Measurements from ENCODE around the gene CPEB4. TPM values are rescaled to one million over a fixed set of nuclear protein-coding genes. Genes with fewer than 3 reads are reported as not detected.

The CPEB4 gene
- total and polyA plus RNA-seq, 9 of the 15 experiments (the other 6 are each of a cell fraction or from before 2014, with no cell fraction given) = 7.4 to 21.3 (median 12.4) TPM

DNA sequence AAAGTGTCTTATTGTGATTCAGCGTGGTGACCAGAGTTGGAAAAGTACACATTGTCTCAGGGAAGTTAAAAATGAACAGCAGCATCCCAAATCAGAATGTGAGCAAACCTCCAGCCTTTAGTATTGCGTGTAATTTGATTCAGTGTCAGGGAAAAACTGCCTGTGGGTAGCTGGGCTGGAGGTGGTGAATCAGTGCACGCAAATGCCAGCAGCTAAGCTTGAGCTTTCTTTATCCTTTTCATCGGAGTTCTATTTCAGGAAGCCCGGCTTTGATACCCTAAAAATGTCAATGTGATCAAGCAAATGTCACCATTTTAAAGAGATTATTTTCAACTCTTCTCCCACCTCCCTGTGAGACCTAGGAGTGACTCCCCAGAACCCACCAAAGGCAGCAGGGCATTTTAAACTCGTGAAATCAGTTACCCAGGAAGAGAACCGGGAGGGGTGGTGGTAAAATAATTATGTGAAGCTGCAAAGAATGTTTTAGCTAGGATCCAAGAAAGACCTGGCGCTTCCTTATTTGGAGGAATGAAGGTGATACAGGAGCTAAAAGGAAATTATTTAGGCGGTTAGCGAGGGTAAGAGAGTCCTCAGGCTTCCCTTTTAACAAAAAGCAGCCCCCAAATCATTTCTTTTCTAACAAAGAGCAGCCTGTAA is 75.2 kb downstream of the CPEB4 start:
- in situ Hi-C loops (cut with MboI) = no loop called here

DNA sequence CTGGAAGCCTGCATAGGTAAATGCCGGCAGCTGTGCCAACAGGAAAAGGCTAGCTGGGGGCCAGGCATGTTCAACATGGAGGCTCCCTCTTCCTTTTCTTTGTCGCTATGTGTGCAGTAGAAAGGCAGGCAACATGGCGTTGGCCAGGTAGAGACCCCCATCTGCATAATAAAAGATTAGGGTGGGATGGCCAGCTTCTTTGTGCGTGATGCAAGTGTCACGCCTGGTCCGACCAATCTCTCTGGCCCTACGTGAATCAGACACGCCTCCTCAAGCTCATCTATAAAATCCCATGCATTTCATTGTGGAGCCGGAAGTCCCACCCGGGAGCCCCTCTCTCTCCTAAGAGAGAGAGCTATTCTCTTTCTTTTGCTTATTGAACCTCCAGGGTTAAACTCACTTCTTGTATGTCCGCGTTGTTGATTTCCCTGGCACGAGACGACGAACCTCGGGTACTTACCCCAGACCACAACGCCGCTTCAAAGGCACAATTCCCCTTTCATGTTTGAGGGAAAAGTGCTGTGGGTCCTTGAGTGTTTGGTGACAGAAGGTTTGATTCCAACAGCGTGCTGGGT is 75.8 kb downstream of the CPEB4 start:
- Histone ChIP-seq H3K9me1 (ENCODE audit: control insufficient read depth, insufficient read depth, low read length) (no peaks in the 10 kb centered on the region), H3K4me1 (replicated peaks in 1 of 2; ENCODE audit: control insufficient read depth in 2 of 2, insufficient read depth in 2 of 2, low read length in 2 of 2) (peaks cover 1 to 3% of the 10 kb centered on the region in 2 experiments; a peak in 3 of 5 replicates), H2AFZ (ENCODE audit: low read depth, low read length) (no peak overlapping the region), H3K36me3 (ENCODE audit: control insufficient read depth, insufficient read depth, low read length) (peaks cover 7% of the 10 kb centered on the region; the same call in 1 of the 3 replicates), H3K9me3 (replicated peaks; ENCODE audit: control insufficient read depth, insufficient read depth, low read depth, low read length) (no peaks in the 10 kb centered on the region; the same call in 1 of the 2 replicates), H3K27ac (ENCODE audit: extremely low read depth, low read depth, low read length) (no peak overlapping the region), H3K27me3 (ENCODE audit: control insufficient read depth in 2 of 2, insufficient read depth in 2 of 2, low read length in 2 of 2) (no peaks in the 10 kb centered on the region), H3K4me3 (no peak overlapping the region), H3K9ac (ENCODE audit: insufficient read depth in 1 of 2, low read depth in 2 of 2, low read length in 2 of 2) (no peak overlapping the region), H3K79me2 (ENCODE audit: control insufficient read depth, insufficient read depth, low read length) (no peaks in the 10 kb centered on the region), H4K20me1 (replicated peaks; ENCODE audit: control insufficient read depth, insufficient read depth, low read length) (no peaks in the 10 kb centered on the region), H3K4me2 (ENCODE audit: insufficient read depth, low read length) (no peak overlapping the region)
- in situ Hi-C loops (cut with MboI) (no loop called here), intact Hi-C loops (cut with micrococcal nuclease) (no loop called here)
- WGBS (ENCODE audit: insufficient coverage, low coverage, missing lambda C conversion rate) = 75% methylated on average over 18 of the region's 19 CpGs
- no TSS peak for BruUV-seq (replicated peaks)
- ChIA-PET POLR2A (interaction anchor here (0.6 to 1.4 kb wide), 4 partner anchors 18 to 1812 kb away, joined by 3 to 4 read pairs (median 3); no protein-coding TSS in a partner anchor), CTCF (ENCODE audit: low intra/inter-chr PET ratio) (no interaction called here)
- ATAC-seq = no peak; the same call in 2 of the 3 replicates
- no peak for FAIRE-seq
- DNase-seq (ENCODE audit: extremely low read depth in 1 of 4, low spot score in 3 of 4) = no peak
- TF ChIP-seq, protein P1, sequence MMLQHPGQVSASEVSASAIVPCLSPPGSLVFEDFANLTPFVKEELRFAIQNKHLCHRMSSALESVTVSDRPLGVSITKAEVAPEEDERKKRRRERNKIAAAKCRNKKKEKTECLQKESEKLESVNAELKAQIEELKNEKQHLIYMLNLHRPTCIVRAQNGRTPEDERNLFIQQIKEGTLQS (IDR thresholded peaks at IDR 0.05) = no peak
- TF ChIP-seq, protein P1 (CRISPR knock-in tag; conservative IDR thresholded peaks at IDR 0.05) = no peak
- TF ChIP-seq ZNF778 (CRISPR knock-in tag; IDR thresholded peaks at IDR 0.05) = no peak
- no peak for TF ChIP-seq SAP30 (IDR thresholded peaks at IDR 0.05; ENCODE audit: borderline replicate concordance, insufficient read depth, low read depth, low read length, poor library complexity, severe bottlenecking)
- no peak for TF ChIP-seq NFE2 (IDR thresholded peaks at IDR 0.05; ENCODE audit: low read depth)
- no peak for TF ChIP-seq EZH2 (IDR thresholded peaks at IDR 0.05; ENCODE audit: borderline replicate concordance, low read depth, low read length)
- TF ChIP-seq, protein P2, sequence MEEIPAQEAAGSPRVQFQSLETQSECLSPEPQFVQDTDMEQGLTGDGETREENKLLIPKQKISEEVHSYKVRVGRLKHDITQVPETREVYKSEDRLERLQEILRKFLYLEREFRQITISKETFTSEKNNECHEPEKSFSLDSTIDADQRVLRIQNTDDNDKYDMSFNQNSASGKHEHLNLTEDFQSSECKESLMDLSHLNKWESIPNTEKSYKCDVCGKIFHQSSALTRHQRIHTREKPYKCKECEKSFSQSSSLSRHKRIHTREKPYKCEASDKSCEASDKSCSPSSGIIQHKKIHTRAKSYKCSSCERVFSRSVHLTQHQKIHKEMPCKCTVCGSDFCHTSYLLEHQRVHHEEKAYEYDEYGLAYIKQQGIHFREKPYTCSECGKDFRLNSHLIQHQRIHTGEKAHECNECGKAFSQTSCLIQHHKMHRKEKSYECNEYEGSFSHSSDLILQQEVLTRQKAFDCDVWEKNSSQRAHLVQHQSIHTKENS (CRISPR knock-in tag; IDR thresholded peaks at IDR 0.05) = no peak
- TF ChIP-seq TRIM24 (IDR thresholded peaks at IDR 0.05) = no peak
- no peak for TF ChIP-seq PRMT5 (CRISPR knock-in tag; IDR thresholded peaks at IDR 0.05)
- TF ChIP-seq TAF7 (tag; IDR thresholded peaks at IDR 0.05) = no peak
- TF ChIP-seq PHB2 (IDR thresholded peaks at IDR 0.05; ENCODE audit: low read depth) = no peak

More for the DNA sequence above, 75.2 kb downstream of the CPEB4 start:
- FAIRE-seq (no peak), DNase-seq (ENCODE audit: extremely low read depth in 1 of 4, low spot score in 3 of 4) (no peak), ATAC-seq (peak; percentile 21)
- H3K9me3 ChIP-seq (replicated peaks; ENCODE audit: control insufficient read depth, insufficient read depth, low read depth, low read length) = no peaks in the 10 kb centered on the region; the same call in 1 of the 2 replicates
- H3K4me2 ChIP-seq (ENCODE audit: insufficient read depth, low read length) = no peak overlapping the region
- no peaks in the 10 kb centered on the region; a peak in 1 of 5 replicates for H3K4me1 ChIP-seq (replicated peaks in 1 of 2; ENCODE audit: control insufficient read depth in 2 of 2, insufficient read depth in 2 of 2, low read length in 2 of 2)
- intact Hi-C loops (cut with micrococcal nuclease) = no loop called here
- H3K27ac ChIP-seq (ENCODE audit: extremely low read depth, low read depth, low read length) = no peak overlapping the region
- BruUV-seq (replicated peaks) = no TSS peak
- no peaks in the 10 kb centered on the region for H4K20me1 ChIP-seq (replicated peaks; ENCODE audit: control insufficient read depth, insufficient read depth, low read length)
- CTCF ChIA-PET (ENCODE audit: low intra/inter-chr PET ratio) = no interaction called here
- H3K9me1 ChIP-seq (ENCODE audit: control insufficient read depth, insufficient read depth, low read length) = no peaks in the 10 kb centered on the region
- peaks cover 9% of the 10 kb centered on the region; the same call in 1 of the 3 replicates for H3K36me3 ChIP-seq (ENCODE audit: control insufficient read depth, insufficient read depth, low read length)
- H3K4me3 ChIP-seq = no peak overlapping the region
- TF ChIP-seq POLR2G (IDR thresholded peaks at IDR 0.05; ENCODE audit: low read depth, low read length) (0 out of 2 replicates have a peak, but pooled peaks have one; percentile 8), BDP1 (IDR thresholded peaks at IDR 0.05; ENCODE audit: insufficient read depth, insufficient read length) (no peak)
- POLR2A ChIA-PET = interaction anchor here (0.6 to 1.8 kb wide), 5 partner anchors 8 to 1813 kb away, joined by 3 to 5 read pairs (median 3); no protein-coding TSS in a partner anchor
- no peak overlapping the region for H2AFZ ChIP-seq (ENCODE audit: low read depth, low read length)
- no peak overlapping the region for H3K9ac ChIP-seq (ENCODE audit: insufficient read depth in 1 of 2, low read depth in 2 of 2, low read length in 2 of 2)
- no peaks in the 10 kb centered on the region for H3K79me2 ChIP-seq (ENCODE audit: control insufficient read depth, insufficient read depth, low read length)
- no peaks in the 10 kb centered on the region for H3K27me3 ChIP-seq (ENCODE audit: control insufficient read depth in 2 of 2, insufficient read depth in 2 of 2, low read length in 2 of 2)
- 50% methylated on average over 10 of the region's 10 CpGs for WGBS (ENCODE audit: insufficient coverage, low coverage, missing lambda C conversion rate)
